B cell (primary cell): ENCODE results near the gene RAN.

Experiments used
- CTCF ChIP-seq: fragments of 200-600 bp; IDR thresholded peaks from one replicate; pipeline ENCODE4 v1.8.0; 2022; ENCODE audit warnings: antibody characterized with exemption, mild to moderate bottlenecking
- EZH2 ChIP-seq: IDR thresholded peaks from 2 replicates; pipeline ENCODE4 v1.6.1; 2012; ENCODE audit warnings: borderline replicate concordance, low read depth, mild to moderate bottlenecking, moderate library complexity, low read length; ENCODE audit not compliant: insufficient read depth, poor library complexity, severe bottlenecking

- TF ChIP-seq CTCF (no peak), EZH2 (no peak)
Observed at GRCh38 chr12:130875193-130875592, 3.3 kb downstream of the RAN start.
